Dedifferentiated amniotic fluid mesenchymal stem cell (primary cell): ENCODE data around the gene PLPP3.

Experiments used
- DNase-seq: peaks from one replicate; pipeline ENCODE4 v3.0.0-alpha.2; 2016; ENCODE audit errors: extremely low spot score

The PLPP3 gene

DNA sequence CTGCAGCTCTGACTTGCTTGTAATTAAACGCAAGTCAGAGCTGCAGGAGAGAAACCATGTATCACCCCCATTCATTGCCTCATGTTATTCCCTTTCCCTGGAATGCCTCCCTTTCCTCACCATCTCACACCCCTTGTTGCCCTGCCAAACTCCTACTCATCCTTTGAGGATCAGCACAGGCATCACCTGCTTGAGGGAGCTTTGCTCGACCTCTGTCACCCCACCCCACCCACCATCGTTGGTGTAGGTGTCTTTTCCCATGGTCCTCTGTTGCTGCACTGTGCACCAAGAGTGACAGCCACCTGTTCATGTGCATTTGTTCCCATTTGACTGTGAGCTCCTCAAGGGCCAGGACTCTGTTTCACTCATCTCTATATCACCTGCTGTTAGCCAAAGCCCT lies 117.2 kb downstream of the PLPP3 start:
- no peak for DNase-seq

DNA sequence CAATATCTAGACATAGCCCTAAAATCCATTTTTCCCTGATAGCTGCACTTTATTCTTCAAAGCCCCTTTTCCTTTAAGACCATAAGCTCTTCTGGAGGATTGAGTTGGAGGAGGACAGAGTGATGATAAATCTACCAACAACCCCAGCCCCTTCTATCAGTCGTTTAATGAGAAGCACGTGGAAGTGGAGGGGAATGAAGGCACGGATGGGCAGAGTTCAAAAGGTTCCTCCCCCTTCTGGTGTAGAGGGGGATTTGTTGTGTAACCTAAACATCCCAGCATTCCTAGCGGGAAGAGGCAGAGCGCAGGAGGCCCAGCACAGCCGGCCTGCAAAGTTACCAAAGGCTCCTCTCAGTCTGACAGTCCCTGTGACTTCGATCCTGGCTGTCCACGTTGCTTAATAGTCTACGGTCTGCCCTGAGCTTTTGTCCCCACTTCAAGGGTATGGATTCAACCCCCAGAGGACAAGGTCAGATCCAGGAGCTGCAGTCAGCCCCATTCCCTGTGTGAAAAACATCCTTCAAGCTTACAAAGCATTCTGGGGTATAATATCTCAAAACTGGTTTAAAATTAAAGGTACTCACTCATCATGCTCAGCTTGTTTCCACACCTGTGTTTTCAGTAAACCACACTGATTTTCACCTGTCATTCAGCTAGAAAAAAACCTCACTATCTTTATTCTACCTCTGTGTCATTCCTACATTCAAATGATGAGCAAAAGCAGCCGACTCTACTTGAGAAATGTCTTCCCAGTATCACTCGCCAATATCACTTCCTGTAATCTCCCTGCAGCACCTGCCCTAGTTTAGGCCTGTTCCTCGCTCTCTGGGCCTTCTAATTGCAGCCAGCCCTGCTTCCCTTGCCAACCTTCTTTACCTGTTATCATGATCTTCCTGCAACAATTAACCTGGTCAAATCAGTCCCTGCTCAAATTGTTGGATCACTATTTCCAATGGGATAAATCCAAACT lies 117.9 kb downstream of the PLPP3 start:
- no peak for DNase-seq

DNA sequence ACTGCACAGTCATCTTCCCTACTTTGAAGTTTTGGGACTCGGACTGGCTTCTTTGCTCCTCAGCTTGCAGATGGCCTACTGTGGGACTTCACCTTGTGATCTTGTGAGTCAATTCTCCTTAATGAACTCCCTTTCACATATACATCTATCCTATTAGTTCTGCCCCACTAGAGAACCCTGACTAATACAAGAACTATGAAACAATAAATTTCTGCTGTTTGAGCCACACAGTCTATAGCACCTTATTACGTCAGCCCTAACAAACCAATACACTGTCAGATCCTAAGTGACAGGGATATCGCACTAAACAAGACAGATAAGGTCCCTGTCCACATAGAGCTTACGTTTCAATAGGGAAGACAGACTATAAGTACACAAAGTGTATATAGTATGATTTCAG lies 120.1 kb downstream of the PLPP3 start:
- no peak for DNase-seq

DNA sequence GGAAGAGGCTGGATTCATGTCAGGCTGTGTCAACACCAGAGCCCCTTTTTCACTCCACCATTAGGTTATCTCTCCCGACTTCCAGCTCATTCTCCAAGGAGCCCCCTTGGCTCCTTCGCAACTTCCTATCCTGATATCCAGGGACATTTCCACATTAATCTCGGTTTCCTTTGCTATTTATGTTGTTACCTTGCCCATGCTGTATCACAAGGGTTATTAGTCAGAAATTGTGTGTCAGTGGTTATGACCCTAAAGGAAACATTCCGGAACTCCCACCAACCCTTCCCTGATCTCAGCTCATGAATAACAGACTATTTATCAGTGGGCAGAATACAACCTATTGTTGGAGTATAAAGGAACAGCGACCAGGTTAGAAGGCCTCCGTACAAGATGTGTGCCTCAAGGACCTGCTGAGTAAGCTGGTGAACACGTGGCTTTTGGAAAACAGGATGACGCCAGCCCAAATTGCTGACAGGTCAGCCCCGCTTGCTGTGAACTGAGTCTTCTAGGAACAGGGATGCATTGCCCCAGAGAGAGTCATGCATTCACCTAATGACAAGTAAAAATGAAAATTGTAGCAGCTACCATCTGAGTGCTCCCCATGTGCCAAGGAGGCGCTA lies 121.5 kb downstream of the PLPP3 start:
- no peak for DNase-seq

DNA sequence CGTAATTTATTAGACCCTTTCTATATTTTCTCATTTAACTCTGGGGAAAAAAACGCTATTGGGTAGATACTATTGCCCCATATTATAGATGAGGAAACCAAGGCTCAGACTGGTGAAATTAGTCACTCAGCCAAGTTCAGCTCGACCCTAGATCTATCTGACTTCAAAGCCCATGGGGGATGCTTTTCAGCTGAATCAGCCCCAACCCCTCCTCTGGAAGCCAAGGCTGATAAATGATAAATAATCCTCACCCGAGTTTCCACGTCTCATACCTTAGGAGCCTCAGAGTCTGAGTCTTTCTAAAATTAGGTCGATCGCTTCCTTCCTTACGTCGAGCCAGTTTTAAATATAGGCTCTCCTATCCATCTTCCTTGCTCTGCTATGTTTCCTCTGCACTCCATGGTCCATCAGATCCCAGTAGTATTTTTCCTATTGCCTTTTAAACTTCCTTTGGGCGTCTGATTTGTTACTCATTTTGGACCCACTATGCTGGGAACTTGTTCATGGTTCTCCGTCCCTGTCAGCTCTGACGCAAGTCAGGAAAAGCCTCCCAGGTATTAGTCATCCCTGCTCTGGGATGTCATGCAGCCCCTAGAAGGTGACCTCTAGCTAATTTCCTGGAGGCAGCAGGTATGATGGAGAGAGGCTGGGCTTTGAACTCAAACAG lies 122.8 kb downstream of the PLPP3 start:
- DNase-seq = no peak

DNA sequence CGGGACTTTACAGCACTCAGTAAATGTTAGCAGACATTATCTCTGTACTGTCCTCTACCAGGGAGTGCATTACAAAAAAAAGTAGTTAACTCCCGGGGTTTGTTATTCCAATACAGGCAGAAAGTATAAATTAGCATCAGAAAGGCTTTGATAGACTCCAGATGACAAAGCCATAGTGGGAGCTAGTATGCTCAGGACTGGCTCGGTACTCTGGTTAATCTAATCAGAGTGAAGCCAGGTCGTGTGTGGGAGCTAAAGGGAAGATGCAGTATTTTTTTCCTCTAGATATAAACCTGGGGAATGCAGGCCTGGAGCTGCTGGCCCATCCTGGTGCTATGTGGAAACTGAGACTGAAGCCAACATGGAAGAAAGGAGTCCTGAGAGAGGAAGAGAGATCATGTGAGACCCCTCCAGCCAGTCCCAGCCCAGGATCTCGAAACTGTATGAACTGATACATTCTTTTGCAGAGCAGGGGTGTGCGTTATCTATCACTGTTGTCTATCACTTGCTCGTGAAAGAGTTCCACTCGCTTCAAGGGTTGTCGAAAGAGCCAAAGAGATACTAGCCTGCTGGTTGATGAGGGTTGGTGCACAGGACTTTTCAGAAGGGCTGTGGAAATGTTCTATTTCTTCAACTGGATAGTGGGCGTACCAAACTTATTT lies 125.8 kb downstream of the PLPP3 start:
- DNase-seq = no peak

DNA sequence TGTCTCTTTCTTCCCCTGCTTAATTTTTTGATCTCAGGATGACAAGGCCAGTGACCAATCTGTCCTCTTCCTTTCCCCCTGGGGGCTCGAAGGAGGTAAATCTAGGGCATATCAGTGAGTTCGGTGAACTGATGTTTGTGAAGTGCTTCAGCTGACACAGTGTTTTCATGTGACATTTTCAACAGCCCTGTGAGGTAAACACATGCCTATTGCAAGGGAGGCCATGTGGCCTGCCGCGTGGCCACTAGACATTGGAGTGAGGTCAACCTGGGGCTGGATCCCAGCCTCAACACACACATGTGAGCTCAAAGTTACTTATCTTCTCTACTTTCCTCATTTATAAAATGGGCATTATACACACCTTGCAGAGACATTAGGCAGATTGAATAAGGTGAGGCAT lies 126.3 kb downstream of the PLPP3 start:
- DNase-seq = no peak

DNA sequence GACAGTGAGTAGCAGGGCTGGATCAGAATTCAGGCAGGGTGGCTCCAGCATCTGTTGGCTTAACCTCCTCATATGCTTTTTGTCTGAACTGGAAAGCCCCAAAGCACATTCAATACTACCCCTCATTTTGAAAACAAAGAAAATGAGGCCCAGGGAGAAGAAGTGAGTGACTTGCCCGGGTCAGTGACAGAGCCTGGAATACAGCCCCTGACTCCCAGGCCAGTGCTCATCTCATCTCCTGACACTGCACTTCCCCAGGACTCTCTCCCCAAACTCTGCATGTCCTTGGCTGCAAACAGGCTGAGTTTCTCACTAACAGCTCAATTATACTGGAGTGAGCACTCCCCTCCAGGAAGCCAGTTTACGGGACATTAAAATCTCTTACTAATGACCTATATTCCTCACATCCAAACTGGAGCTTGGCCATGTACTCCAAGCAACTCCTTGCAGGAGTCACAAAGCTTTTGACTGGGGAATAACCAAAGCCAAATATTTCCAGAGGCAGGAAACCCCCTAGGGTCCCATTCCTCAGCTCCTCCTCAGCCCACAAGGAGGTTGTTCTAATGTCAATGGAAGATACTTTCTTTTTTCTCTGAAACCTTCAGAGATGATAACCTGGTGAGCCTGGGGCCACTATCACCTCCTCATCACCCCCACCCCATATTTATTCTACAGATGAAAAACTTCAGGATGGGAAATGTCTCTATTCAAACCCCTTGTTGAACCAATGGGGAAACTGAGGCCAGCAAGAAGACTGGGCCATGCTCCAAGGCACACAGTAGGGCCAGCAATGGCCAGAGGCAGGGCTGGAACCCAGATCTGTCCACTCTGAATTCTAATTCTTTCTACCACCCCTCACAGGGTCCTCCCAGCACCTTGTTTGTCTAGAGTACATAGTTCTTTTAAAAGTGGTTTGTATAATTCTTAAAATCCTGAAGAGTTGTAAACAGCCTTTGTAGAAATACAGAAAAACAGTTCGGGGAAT lies 127.0 kb downstream of the PLPP3 start:
- no peak for DNase-seq

DNA sequence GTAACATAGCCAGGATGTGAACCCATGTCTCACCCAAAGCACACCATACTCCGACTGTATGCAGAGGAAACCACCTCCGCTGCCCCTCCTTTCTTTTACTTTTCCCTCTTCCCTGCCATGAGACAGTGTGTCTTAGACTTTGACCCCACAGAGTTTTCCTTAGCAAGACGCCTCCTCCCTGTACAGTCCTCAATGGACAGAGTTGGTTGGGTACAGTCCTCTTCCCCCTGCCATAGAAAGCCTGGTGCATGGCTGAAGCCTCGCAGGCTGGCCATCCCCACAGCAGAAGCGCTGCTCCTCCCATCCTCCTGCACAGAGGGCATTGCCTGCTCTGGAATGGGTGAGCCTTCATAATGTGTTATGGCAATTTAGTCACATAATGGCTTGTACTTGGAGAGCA lies 127.9 kb downstream of the PLPP3 start:
- DNase-seq = no peak

DNA sequence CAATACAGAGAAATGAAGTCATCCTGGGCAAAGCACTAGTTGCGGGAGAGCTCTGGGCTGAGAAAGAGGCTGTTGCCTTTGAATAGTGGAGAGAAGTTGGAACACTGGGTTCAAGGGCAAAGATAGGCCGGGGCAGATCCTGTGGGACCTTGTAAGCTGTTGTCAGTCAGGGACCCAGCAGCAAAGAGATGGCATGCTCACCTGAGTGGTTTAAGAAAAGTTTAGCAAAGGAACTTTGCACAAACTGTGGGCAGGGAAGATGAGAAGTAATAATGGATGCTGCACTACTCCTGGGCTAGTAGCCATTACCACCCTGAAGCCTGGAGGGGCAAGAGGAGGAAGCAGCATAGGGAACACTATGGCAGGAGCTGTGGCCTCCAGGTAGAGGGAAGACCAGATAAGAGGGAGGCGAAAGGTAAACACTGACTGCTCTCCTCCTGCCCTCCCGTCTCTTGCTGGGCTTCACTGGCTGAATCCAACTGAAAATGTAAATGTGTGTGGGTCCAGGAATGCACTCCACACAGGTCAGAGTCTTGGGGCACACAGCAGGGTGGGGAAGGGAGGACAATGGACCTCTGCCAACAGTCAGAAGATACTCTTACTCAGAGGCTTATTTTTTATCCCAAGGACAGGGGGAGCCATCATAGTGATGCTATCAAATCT lies 129.2 kb downstream of the PLPP3 start:
- DNase-seq = no peak

DNA sequence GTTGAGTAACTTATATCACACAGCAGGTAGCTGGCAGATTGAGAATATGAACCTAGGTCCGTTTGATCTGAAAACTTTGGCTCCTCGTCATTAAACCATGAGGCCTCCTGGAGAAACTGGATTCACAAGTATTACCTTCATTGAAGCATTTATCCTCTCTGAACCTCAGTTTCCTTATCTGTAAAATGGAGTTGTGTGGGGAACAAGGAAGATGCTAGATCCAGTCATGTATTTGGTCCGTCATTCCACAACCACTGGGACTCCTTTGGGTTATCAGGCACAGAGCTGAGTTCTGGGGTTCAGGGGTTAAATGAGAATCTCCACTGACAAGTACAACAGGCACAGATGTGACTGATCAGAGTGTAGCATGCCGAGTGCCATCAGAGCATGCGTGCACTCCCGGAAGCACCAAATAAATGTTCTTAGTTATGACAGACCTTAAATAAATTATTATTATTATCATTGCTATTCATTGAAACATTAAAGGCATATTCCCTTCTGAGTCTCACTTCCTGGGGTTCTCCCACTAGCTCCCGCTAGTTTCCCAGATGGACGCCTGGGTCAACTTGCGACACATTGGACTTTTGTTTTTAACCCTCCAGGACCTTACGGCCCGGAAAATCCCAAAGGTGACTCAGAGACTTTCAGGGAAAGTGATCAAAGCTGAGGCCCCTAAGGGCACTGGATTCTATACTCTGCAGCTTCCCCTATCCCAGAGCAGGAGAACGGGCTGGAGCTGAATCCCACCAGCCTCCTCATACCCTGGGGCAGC lies 130.6 kb downstream of the PLPP3 start:
- no peak for DNase-seq

DNA sequence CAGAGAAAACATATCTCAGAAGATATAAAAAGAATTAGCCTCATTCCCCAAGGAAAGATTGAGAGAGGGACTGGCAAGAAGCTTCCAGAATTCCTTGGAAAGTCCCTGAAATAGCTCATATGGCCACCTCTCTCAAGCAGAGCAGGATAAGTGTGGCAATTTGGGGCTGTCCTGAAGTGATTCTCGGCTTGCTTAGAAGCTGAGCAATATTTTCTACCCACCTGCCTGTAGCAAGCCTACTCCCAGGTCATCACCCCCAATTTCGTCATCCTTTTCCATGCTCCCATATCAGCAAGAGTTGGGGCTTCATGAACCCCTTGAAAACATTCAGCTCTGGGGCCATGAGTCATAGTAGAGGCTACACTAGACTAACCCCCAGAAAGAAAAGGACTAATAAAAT lies 131.5 kb downstream of the PLPP3 start:
- DNase-seq = no peak

DNA sequence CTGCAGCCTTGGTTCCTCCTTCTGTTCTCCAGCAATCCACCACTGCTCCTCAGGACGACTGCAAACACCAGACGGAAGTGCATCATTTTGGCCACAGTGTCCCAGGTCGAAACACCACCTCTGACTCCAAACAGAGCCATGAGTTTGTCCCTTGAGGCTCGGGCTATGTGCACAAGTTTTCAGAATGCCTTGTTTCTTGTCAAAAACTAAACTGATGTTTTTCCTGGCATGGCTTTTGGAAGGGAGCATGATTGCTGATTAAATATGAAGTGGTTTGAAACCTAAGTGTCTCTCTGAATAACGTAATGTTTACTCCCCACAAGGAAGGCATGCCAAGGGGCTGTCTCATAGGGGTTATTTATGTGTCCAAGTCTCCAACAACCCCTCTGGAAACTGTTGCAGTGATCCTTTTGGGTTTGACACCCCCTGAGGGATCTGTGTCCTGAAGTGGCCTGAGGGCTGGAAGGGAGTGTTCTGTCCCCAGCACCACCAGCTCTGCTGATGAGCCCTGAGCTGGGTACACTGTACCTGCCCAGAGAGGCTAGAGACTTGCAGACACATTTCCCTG lies 132.7 kb downstream of the PLPP3 start:
- DNase-seq = no peak

DNA sequence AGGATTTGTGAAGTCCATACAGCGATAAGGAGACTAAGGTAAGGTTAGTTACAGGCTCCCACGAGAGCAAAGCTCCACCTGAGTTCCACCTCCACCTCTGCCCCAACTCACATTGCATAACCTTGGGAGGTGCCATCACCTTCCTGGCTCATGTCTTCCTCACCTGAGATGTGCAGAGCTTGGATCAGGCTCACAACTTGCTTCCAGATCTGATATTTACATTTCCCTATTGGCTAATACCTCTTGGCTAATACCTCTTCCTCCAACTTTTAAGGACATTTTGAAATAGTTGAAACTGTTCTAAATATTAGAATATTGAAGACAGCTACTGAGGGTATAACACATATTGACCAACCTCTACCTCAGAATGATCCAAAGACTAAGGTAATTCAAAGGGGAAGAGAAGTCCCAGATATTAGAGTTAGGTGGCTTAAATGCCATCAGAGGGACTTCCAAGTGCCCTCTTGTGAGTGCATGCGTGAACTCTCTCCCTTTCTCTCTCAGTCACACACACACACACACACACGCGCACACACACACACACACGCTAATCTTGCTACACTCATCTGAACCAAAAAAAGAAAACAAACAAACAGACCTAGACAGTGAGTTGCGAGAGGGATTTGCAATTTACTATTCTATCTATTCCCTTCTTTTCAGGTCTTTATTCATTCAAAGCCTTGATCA lies 134.3 kb downstream of the PLPP3 start:
- no peak for DNase-seq
